Fibroblast of pulmonary artery (primary cell): ENCODE data around the gene NUAK2.

Source experiments
- DNase-seq: peaks from one replicate; pipeline ENCODE4 v3.0.0-alpha.2; 2010; ENCODE audit warnings: low read depth
- H3K4me3 ChIP-seq: replicated peaks from 2 replicates; pipeline ENCODE4 v1.5.1; 2011; ENCODE audit warnings: low read depth, mild to moderate bottlenecking, control low read depth, low read length, moderate library complexity
- CTCF ChIP-seq: IDR thresholded peaks from 2 replicates; pipeline ENCODE4 v1.5.1; 2011; ENCODE audit warnings: mild to moderate bottlenecking, control low read depth, low read length, inconsistent platforms; ENCODE audit errors: missing control alignments

Gene NUAK2

GRCh38 chr1:205359771-205360565, 38.4 kb upstream of the NUAK2 start:
- no peak overlapping the region for H3K4me3 ChIP-seq
- TF ChIP-seq CTCF: no peak
- DNase-seq: no peak

GRCh38 chr1:205358579-205358978, 37.0 kb upstream of the NUAK2 start:
- no peak for DNase-seq
- H3K4me3 ChIP-seq: no peak overlapping the region
- TF ChIP-seq CTCF: no peak

GRCh38 chr1:205357567-205357966, 36.0 kb upstream of the NUAK2 start:
- DNase-seq: no peak
- no peak for TF ChIP-seq CTCF
- no peak overlapping the region for H3K4me3 ChIP-seq

GRCh38 chr1:205356440-205357139, 35.0 kb upstream of the NUAK2 start, which contains the start of gene KLHDC8A:
TSS of gene KLHDC8A (minus strand) at chr1:205356922. CDS start at chr1:205343604, 13,318 bp downstream.
- H3K4me3 ChIP-seq: no peak within 1 kb of the TSS
- TF ChIP-seq CTCF: no peak
- DNase-seq: peak; percentile 43

GRCh38 chr1:205355075-205355453, 33.5 kb upstream of the NUAK2 start:
- TF ChIP-seq CTCF: no peak
- no peak overlapping the region for H3K4me3 ChIP-seq
- peak; percentile 72 for DNase-seq

GRCh38 chr1:205354259-205355074, 32.9 kb upstream of the NUAK2 start:
- H3K4me3 ChIP-seq: no peak overlapping the region
- peak; percentile 86 for DNase-seq
- peak; percentile 95 for TF ChIP-seq CTCF
